HCT116 (cell line): ENCODE results near the gene RAB37. TPM values are rescaled to one million over a fixed set of nuclear protein-coding genes. Genes with fewer than 3 reads are reported as not detected.

Source experiments
- ATAC-seq: fragments of 200-7000 bp; cut with Tn5 transposase; 2 replicates; pipeline ENCODE4 v1.9.1; 2020; ENCODE audit warnings: mild to moderate bottlenecking, moderate library complexity
- BruUV-seq: library from RNA; stranded (reverse); fragments of 400-500 nt; replicated peaks from 2 replicates; lab custom pipeline; 2021; lab: Mats Ljungman, UMichigan
- CTCF ChIA-PET: fragments of 300-600 bp; sonication (Branson Sonifier 250); formaldehyde crosslinking; loops from one replicate; lab custom pipeline; 2021; ENCODE audit warnings: antibody characterized with exemption; lab: Charles Lee
- POLR2A ChIA-PET: fragments of 300-600, 350-600 bp; sonication (Branson Sonifier 250); formaldehyde crosslinking; loops from one replicate; lab custom pipeline; 2021; ENCODE audit warnings: antibody characterized with exemption; lab: Charles Lee
- RAD21 ChIA-PET, 2 experiments: fragments of 300-600 bp; sonication (Branson Sonifier 250); formaldehyde crosslinking; loops; one replicate each; lab custom pipeline; 2023; ENCODE audit warnings: low total read pairs in 2 of 2; ENCODE audit not compliant: uncharacterized antibody in 2 of 2, unreplicated experiment in 2 of 2, low non-redundant PET in 1 of 2; lab: Charles Lee
- DNase-seq: peaks from one replicate; pipeline ENCODE4 v3.0.0-alpha.2; 2010; ENCODE audit warnings: low read depth, low spot score
- H2AFZ ChIP-seq: fragments of 200-600 bp; shearing (Covaris generic), sonication (generic); 2 replicates; pipeline ENCODE4 v1.6.1; 2017; ENCODE audit warnings: low read depth, mixed run types, mixed read lengths, antibody characterized with exemption, low read length; ENCODE audit not compliant: poor library complexity, severe bottlenecking
- H3K27ac ChIP-seq: 2 replicates; pipeline ENCODE4 v1.5.1; 2012; ENCODE audit warnings: low read depth, low read length
- H3K27me3 ChIP-seq: fragments of 200-600 bp; sonication (generic); 2 replicates; pipeline ENCODE4 v1.6.1; 2016; ENCODE audit warnings: mixed run types, low read length, mixed read lengths; ENCODE audit not compliant: insufficient read depth
- H3K36me3 ChIP-seq, 2 experiments: fragments of 200-500 bp in 1 of 2; fragments of 200-600 bp in 1 of 2; sonication (Bioruptor generic) in 1 of 2; sonication (generic) in 1 of 2; 2 replicates each; pipeline versions ENCODE4 v1.5.1 to v1.6.1; 2014 to 2016; ENCODE audit warnings: low read length in 2 of 2, inconsistent platforms in 1 of 2, mixed read lengths in 1 of 2, mixed run types in 1 of 2; ENCODE audit not compliant: insufficient read depth in 2 of 2, control insufficient read depth in 1 of 2
- H3K4me1 ChIP-seq, 2 experiments: fragments of 200-600 bp in 1 of 2; sonication (generic) in 1 of 2; 2 replicates each; pipeline versions ENCODE4 v1.5.1 to v1.6.1; 2012 to 2017; ENCODE audit warnings: low read length in 2 of 2, inconsistent platforms in 1 of 2, mild to moderate bottlenecking in 1 of 2, mixed read lengths in 1 of 2, mixed run types in 1 of 2, moderate library complexity in 1 of 2; ENCODE audit not compliant: insufficient read depth in 2 of 2, control insufficient read depth in 1 of 2
- H3K4me2 ChIP-seq: fragments of 200-600 bp; sonication (generic); 2 replicates; pipeline ENCODE4 v1.6.1; 2017; ENCODE audit warnings: mixed run types, low read length, mixed read lengths
- H3K4me3 ChIP-seq, 2 experiments: fragments of 200-600 bp in 1 of 2; sonication (generic) in 1 of 2; replicated peaks in 1 of 2; 2 replicates each; pipeline ENCODE4 v1.5.1; 2011 to 2016; ENCODE audit warnings: low read length in 2 of 2, control low read depth in 1 of 2, low read depth in 1 of 2, mild to moderate bottlenecking in 1 of 2, mixed read lengths in 1 of 2, mixed run types in 1 of 2
- H3K79me2 ChIP-seq: fragments of 200-600 bp; sonication (generic); 2 replicates; pipeline ENCODE4 v1.6.1; 2017; ENCODE audit warnings: mild to moderate bottlenecking, mixed run types, low read length, moderate library complexity, mixed read lengths; ENCODE audit not compliant: insufficient read depth
- H3K9ac ChIP-seq: fragments of 200-600 bp; sonication (generic); 2 replicates; pipeline ENCODE4 v1.6.1; 2016; ENCODE audit warnings: low read length, mixed read lengths
- H3K9me2 ChIP-seq: fragments of 200-600 bp; sonication (generic), shearing (Covaris generic); 2 replicates; pipeline ENCODE4 v1.6.1; 2017; ENCODE audit warnings: mixed run types, mild to moderate bottlenecking, moderate library complexity; ENCODE audit not compliant: insufficient read depth
- H3K9me3 ChIP-seq, 2 experiments: fragments of 200-500 bp in 1 of 2; fragments of 200-600 bp in 1 of 2; sonication (Bioruptor generic) in 1 of 2; sonication (generic) in 1 of 2; 2 replicates each; pipeline ENCODE4 v1.6.1; 2014 to 2017; ENCODE audit warnings: low read length in 2 of 2, mixed read lengths in 2 of 2, inconsistent platforms in 1 of 2, low read depth in 1 of 2, mild to moderate bottlenecking in 1 of 2, mixed run types in 1 of 2, moderate library complexity in 1 of 2; ENCODE audit not compliant: control insufficient read depth in 1 of 2, insufficient read depth in 1 of 2
- H4K20me1 ChIP-seq: fragments of 200-600 bp; sonication (generic), shearing (Covaris generic); 2 replicates; pipeline ENCODE4 v1.6.1; 2017; ENCODE audit warnings: mixed run types, mild to moderate bottlenecking, moderate library complexity; ENCODE audit not compliant: insufficient read depth
- ATF3 ChIP-seq: IDR thresholded peaks from 2 replicates; pipeline ENCODE4 v1.6.1; 2012
- CBX3 ChIP-seq: IDR thresholded peaks from 2 replicates; pipeline ENCODE4 v1.6.1; 2012; ENCODE audit warnings: low read depth
- CEBPB ChIP-seq: IDR thresholded peaks from 2 replicates; pipeline ENCODE4 v1.6.1; 2012; ENCODE audit warnings: low read depth
- CTCF ChIP-seq, 3 experiments: fragments of 200-600 bp in 1 of 3; sonication (generic) in 1 of 3; IDR thresholded peaks in 2 of 3; conservative IDR thresholded peaks in 1 of 3; 2 replicates each; pipeline ENCODE4 v1.5.1; 2012 to 2017; ENCODE audit warnings: low read depth in 2 of 3, low read length in 2 of 3, antibody characterized with exemption in 1 of 3, borderline replicate concordance in 1 of 3, control low read depth in 1 of 3, mild to moderate bottlenecking in 1 of 3, mixed read lengths in 1 of 3, mixed run types in 1 of 3, moderate library complexity in 1 of 3; ENCODE audit not compliant: insufficient read depth in 1 of 3
- EGR1 ChIP-seq: IDR thresholded peaks from 2 replicates; pipeline ENCODE4 v1.6.1; 2012; ENCODE audit warnings: low read depth
- ELF1 ChIP-seq: IDR thresholded peaks from 2 replicates; pipeline ENCODE4 v1.6.1; 2012; ENCODE audit warnings: low read depth, borderline replicate concordance
- EZH2 ChIP-seq: fragments of 200-600 bp; sonication (generic); IDR thresholded peaks from 2 replicates; pipeline ENCODE4 v1.6.1; 2017; ENCODE audit warnings: antibody characterized with exemption, mixed run types
- EZH2phosphoT487 ChIP-seq: fragments of 200-600 bp; IDR thresholded peaks from 2 replicates; pipeline ENCODE4 v1.6.1; 2018; ENCODE audit warnings: antibody characterized with exemption, borderline replicate concordance
- JUND ChIP-seq: IDR thresholded peaks from 2 replicates; pipeline ENCODE4 v1.6.1; 2012
- MAX ChIP-seq: IDR thresholded peaks from 2 replicates; pipeline ENCODE4 v1.6.1; 2012
- POLR2AphosphoS5 ChIP-seq: IDR thresholded peaks from 2 replicates; pipeline ENCODE4 v1.6.1; 2011; ENCODE audit warnings: mild to moderate bottlenecking, low read depth, low read length, moderate library complexity
- RAD21 ChIP-seq: IDR thresholded peaks from 2 replicates; pipeline ENCODE4 v1.6.1; 2012; ENCODE audit warnings: low read depth, mild to moderate bottlenecking
- SIN3A ChIP-seq: IDR thresholded peaks from 2 replicates; pipeline ENCODE4 v1.6.1; 2012; ENCODE audit warnings: low read depth
- SRF ChIP-seq: IDR thresholded peaks from 2 replicates; pipeline ENCODE4 v1.6.1; 2012; ENCODE audit warnings: low read depth
- TCF7L2 ChIP-seq: IDR thresholded peaks from 2 replicates; pipeline ENCODE4 v1.7.0; 2011; ENCODE audit warnings: borderline replicate concordance, inconsistent platforms; ENCODE audit not compliant: insufficient read depth, insufficient read length; ENCODE audit errors: extremely low read depth
- YY1 ChIP-seq: IDR thresholded peaks from 2 replicates; pipeline ENCODE4 v1.6.1; 2011; ENCODE audit warnings: low read length, low read depth, moderate library complexity, mild to moderate bottlenecking; ENCODE audit not compliant: insufficient replicate concordance; ENCODE audit errors: extremely low read depth
- ZNF274 ChIP-seq: fragments of 200-500 bp; sonication (Bioruptor generic); IDR thresholded peaks from 2 replicates; pipeline ENCODE4 v1.6.1; 2014; ENCODE audit warnings: mild to moderate bottlenecking, low read depth, low read length, inconsistent platforms
- intact Hi-C: fragments of 100-400 bp; cut with micrococcal nuclease; formaldehyde crosslinking; loops from 2 replicates; pipeline ENCODE4 v1.10.0; 2022
- total RNA-seq: library from RNA; stranded (reverse); gene quantifications from one replicate; pipeline ENCODE4 v1.2.1, GENCODE V29; 2021; ENCODE audit not compliant: unreplicated experiment
- TF ChIP-seq, protein P1 (sequence below): IDR thresholded peaks from 2 replicates; pipeline ENCODE4 v1.6.1; 2011; ENCODE audit warnings: mild to moderate bottlenecking, low read length, moderate library complexity; ENCODE audit not compliant: insufficient replicate concordance; ENCODE audit errors: extremely low read depth

RAB37 gene
- total RNA-seq, 1 experiment from 2014 or later = 8.2 TPM

DNA sequence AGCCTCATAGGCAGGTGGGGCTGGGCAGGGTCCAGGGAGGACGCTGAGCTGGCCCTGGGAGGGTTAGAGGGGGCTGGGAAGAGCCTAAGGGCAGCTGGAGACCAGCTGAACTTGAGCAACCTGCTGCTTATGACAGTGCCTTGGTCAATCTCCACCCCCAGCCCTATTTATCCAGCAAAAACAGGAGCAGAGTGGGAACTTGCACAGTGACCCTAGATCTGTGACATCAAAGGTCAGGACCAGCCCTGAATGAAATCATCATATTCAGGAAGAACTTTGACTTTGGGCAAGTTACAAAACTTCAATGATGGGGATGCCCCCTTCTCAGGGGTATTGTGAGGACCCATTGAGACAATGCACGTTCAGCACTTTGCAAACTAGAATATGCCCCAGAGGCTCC, 33.7 kb upstream of the RAB37 start:
- Histone ChIP-seq H3K79me2 (no peaks in the 10 kb centered on the region), H3K9me3 (no peaks in the 10 kb centered on the region), H3K36me3 (no peaks in the 10 kb centered on the region), H3K27ac (no peak overlapping the region), H2AFZ (no peak overlapping the region), H3K9me2 (no peaks in the 10 kb centered on the region), H3K4me1 (no peaks in the 10 kb centered on the region), H3K27me3 (peaks cover 9% of the 10 kb centered on the region; the same call in 1 of the 2 replicates), H3K9ac (no peak overlapping the region), H3K4me2 (no peak overlapping the region), H3K4me3 (no peak overlapping the region), H4K20me1 (no peaks in the 10 kb centered on the region)
- DNase-seq = no peak
- ChIA-PET CTCF (no interaction called here), RAD21 (no interaction called here), POLR2A (no interaction called here)
- no peak for ATAC-seq
- intact Hi-C loops = no loop called here
- no peak for TF ChIP-seq MAX
- no peak for TF ChIP-seq SIN3A
- no peak for TF ChIP-seq ELF1
- no peak for TF ChIP-seq JUND
- no peak for TF ChIP-seq ATF3
- TF ChIP-seq ZNF274 = no peak
- no peak for TF ChIP-seq SRF
- no peak for TF ChIP-seq YY1
- TF ChIP-seq EGR1 = no peak
- no peak for TF ChIP-seq CBX3
- no peak for TF ChIP-seq RAD21
- TF ChIP-seq EZH2phosphoT487 = no peak
- no TSS peak for BruUV-seq

DNA sequence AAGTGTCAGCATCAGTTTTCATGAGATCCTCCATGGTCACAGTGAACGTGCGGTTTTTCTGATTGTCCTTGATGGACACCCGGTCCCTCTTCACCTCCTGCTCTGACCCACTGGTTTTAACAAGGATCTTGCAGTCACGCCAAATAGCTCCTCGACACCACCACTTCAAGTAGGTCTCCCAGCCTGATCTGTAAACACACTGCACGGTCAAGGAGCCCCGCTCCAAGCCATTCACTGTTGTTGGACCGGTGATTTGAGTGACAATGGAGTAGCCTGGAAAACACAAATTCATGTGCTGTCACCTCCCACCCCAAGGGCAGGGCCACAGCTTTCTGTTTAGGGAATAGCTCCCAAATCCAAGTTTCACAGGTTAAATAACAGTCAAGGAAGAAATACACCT, 32.5 kb upstream of the RAB37 start:
- ChIA-PET POLR2A (no interaction called here), RAD21 (no interaction called here), CTCF (no interaction called here)
- no peak overlapping the region for H2AFZ ChIP-seq
- no peak for ATAC-seq
- H4K20me1 ChIP-seq = no peaks in the 10 kb centered on the region
- no peak overlapping the region for H3K27ac ChIP-seq
- H3K27me3 ChIP-seq = peaks cover 9% of the 10 kb centered on the region; the same call in 1 of the 2 replicates
- no peak for DNase-seq
- H3K4me2 ChIP-seq = no peak overlapping the region
- no peaks in the 10 kb centered on the region for H3K9me2 ChIP-seq
- no peaks in the 10 kb centered on the region for H3K79me2 ChIP-seq
- no peaks in the 10 kb centered on the region for H3K4me1 ChIP-seq
- H3K9me3 ChIP-seq = no peaks in the 10 kb centered on the region
- no TSS peak for BruUV-seq
- intact Hi-C loops = no loop called here
- no peak overlapping the region for H3K4me3 ChIP-seq
- no peaks in the 10 kb centered on the region for H3K36me3 ChIP-seq
- no peak overlapping the region for H3K9ac ChIP-seq
- TF ChIP-seq CEBPB (no peak), EZH2 (no peak), POLR2AphosphoS5 (no peak), MAX (no peak), CTCF (IDR thresholded peaks at IDR 0.05 in 2 of 3, conservative IDR thresholded peaks at IDR 0.05 in 1 of 3; ENCODE audit: borderline replicate concordance in 1 of 3, insufficient read depth in 1 of 3, low read depth in 2 of 3, low read length in 2 of 3) (no peak), SIN3A (no peak), CBX3 (no peak), TCF7L2 (no peak), JUND (no peak), EGR1 (no peak)
- TF ChIP-seq, protein P1, sequence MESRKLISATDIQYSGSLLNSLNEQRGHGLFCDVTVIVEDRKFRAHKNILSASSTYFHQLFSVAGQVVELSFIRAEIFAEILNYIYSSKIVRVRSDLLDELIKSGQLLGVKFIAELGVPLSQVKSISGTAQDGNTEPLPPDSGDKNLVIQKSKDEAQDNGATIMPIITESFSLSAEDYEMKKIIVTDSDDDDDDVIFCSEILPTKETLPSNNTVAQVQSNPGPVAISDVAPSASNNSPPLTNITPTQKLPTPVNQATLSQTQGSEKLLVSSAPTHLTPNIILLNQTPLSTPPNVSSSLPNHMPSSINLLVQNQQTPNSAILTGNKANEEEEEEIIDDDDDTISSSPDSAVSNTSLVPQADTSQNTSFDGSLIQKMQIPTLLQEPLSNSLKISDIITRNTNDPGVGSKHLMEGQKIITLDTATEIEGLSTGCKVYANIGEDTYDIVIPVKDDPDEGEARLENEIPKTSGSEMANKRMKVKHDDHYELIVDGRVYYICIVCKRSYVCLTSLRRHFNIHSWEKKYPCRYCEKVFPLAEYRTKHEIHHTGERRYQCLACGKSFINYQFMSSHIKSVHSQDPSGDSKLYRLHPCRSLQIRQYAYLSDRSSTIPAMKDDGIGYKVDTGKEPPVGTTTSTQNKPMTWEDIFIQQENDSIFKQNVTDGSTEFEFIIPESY = no peak
